CD4-positive, alpha-beta T cell treated with Interleukin-15 for 4 hours (primary cell): ENCODE data around the gene ANKRD6.
"Not testable (repeated sequence)": the region's sequence is repeated elsewhere in the genome, so short reads cannot be mapped to it uniquely, and the experiment has no call there.

Source experiments
- DNase-seq: peaks from one replicate; pipeline ENCODE4 v3.0.0-alpha.2; 2020; ENCODE audit warnings: low spot score

The ANKRD6 gene

GRCh38 chr6:89432875-89433251, at the start of gene ANKRD6:
TSS of gene ANKRD6 (plus strand) at chr6:89433152. CDS start at chr6:89566977, 133,825 bp downstream.
- peak; percentile 81 for DNase-seq

GRCh38 chr6:89385156-89385667, 47.7 kb upstream of the ANKRD6 start:
- DNase-seq, result no peak

GRCh38 chr6:89385846-89386245, 47.1 kb upstream of the ANKRD6 start:
- DNase-seq, result no peak

GRCh38 chr6:89386917-89387491, 45.9 kb upstream of the ANKRD6 start:
- no peak for DNase-seq

- DNase-seq, result no peak
Observed at GRCh38 chr6:89387516-89388201, 45.3 kb upstream of the ANKRD6 start.

GRCh38 chr6:89388846-89389245, 44.1 kb upstream of the ANKRD6 start:
- DNase-seq, result no peak

GRCh38 chr6:89392823-89393222, 40.1 kb upstream of the ANKRD6 start:
- DNase-seq, result no peak

GRCh38 chr6:89393659-89394058, 39.3 kb upstream of the ANKRD6 start:
- no peak for DNase-seq

- not testable (repeated sequence) for DNase-seq
Observed at GRCh38 chr6:89397884-89398283, 35.1 kb upstream of the ANKRD6 start.

GRCh38 chr6:89398762-89399525, 34.0 kb upstream of the ANKRD6 start:
- no peak for DNase-seq

GRCh38 chr6:89400050-89400449, 32.9 kb upstream of the ANKRD6 start:
- DNase-seq, result no peak

- no peak for DNase-seq
Observed at GRCh38 chr6:89400912-89401399, 32.0 kb upstream of the ANKRD6 start.

- DNase-seq, result no peak
Observed at GRCh38 chr6:89402776-89403175, 30.2 kb upstream of the ANKRD6 start.

GRCh38 chr6:89404512-89404911, 28.4 kb upstream of the ANKRD6 start:
- DNase-seq, result no peak

GRCh38 chr6:89406141-89406540, 26.8 kb upstream of the ANKRD6 start:
- no peak for DNase-seq

GRCh38 chr6:89409461-89410035, 23.4 kb upstream of the ANKRD6 start:
- DNase-seq, result no peak

GRCh38 chr6:89410231-89410761, 22.7 kb upstream of the ANKRD6 start:
- DNase-seq, result no peak

- DNase-seq, result no peak
Observed at GRCh38 chr6:89410788-89411144, 22.2 kb upstream of the ANKRD6 start.

GRCh38 chr6:89411145-89412070, 21.5 kb upstream of the ANKRD6 start:
- DNase-seq, result peak; percentile 8

- peak; percentile 54 for DNase-seq
Observed at GRCh38 chr6:89412071-89413005, 20.6 kb upstream of the ANKRD6 start, which contains the start of gene RRAGD. TSS of gene RRAGD (minus strand) at chr6:89412273. CDS start at chr6:89411993, 280 bp downstream.
